HL-60/S4 (cell line): ENCODE measurements around the gene SDK2.

Source experiments
- in situ Hi-C: fragments of 300-500 bp; cut with MboI; formaldehyde crosslinking; loops from 2 replicates; pipeline ENCODE4 v1.14.3; 2022; ENCODE audit warnings: low sequenced_read_pairs

SDK2 gene

GRCh38 chr17:73544333-73544732 lies 99.9 kb downstream of the SDK2 start:
- in situ Hi-C loops: no loop called here

GRCh38 chr17:73542323-73542722 lies 101.9 kb downstream of the SDK2 start:
- in situ Hi-C loops: no loop called here

- in situ Hi-C loops: no loop called here
These were observed 102.7 kb downstream of the SDK2 start for GRCh38 chr17:73541561-73541981.

GRCh38 chr17:73541111-73541510 lies 103.1 kb downstream of the SDK2 start:
- in situ Hi-C loops: no loop called here

- in situ Hi-C loops: no loop called here
These were observed 105.1 kb downstream of the SDK2 start for GRCh38 chr17:73539166-73539565.

- in situ Hi-C loops: no loop called here
These were observed 105.8 kb downstream of the SDK2 start for GRCh38 chr17:73538445-73538844.

- in situ Hi-C loops: no loop called here
These were observed 107.3 kb downstream of the SDK2 start for GRCh38 chr17:73536700-73537605.

- in situ Hi-C loops: no loop called here
These were observed 108.5 kb downstream of the SDK2 start for GRCh38 chr17:73535746-73536145.

- in situ Hi-C loops: no loop called here
These were observed 109.9 kb downstream of the SDK2 start for GRCh38 chr17:73534209-73534909.

- in situ Hi-C loops: no loop called here
These were observed 110.5 kb downstream of the SDK2 start for GRCh38 chr17:73533781-73534180.

- in situ Hi-C loops: no loop called here
These were observed 111.1 kb downstream of the SDK2 start for GRCh38 chr17:73533127-73533526.

GRCh38 chr17:73532421-73532901 lies 111.8 kb downstream of the SDK2 start:
- in situ Hi-C loops: no loop called here

GRCh38 chr17:73531158-73531557 lies 113.1 kb downstream of the SDK2 start:
- in situ Hi-C loops: no loop called here

- in situ Hi-C loops: no loop called here
These were observed 115.6 kb downstream of the SDK2 start for GRCh38 chr17:73528679-73529078.

- in situ Hi-C loops: no loop called here
These were observed 117.3 kb downstream of the SDK2 start for GRCh38 chr17:73526952-73527351.

- in situ Hi-C loops: no loop called here
These were observed 119.1 kb downstream of the SDK2 start for GRCh38 chr17:73524941-73525679.

- in situ Hi-C loops: no loop called here
These were observed 121.5 kb downstream of the SDK2 start for GRCh38 chr17:73522696-73523095.

GRCh38 chr17:73522107-73522506 lies 122.1 kb downstream of the SDK2 start:
- in situ Hi-C loops: no loop called here

GRCh38 chr17:73521376-73521775 lies 122.9 kb downstream of the SDK2 start:
- in situ Hi-C loops: no loop called here

- in situ Hi-C loops: no loop called here
These were observed 123.9 kb downstream of the SDK2 start for GRCh38 chr17:73520369-73520761.

- in situ Hi-C loops: no loop called here
These were observed 124.4 kb downstream of the SDK2 start for GRCh38 chr17:73519714-73520368.
